Measurements from ENCODE around the gene FDCSP.

DNA sequence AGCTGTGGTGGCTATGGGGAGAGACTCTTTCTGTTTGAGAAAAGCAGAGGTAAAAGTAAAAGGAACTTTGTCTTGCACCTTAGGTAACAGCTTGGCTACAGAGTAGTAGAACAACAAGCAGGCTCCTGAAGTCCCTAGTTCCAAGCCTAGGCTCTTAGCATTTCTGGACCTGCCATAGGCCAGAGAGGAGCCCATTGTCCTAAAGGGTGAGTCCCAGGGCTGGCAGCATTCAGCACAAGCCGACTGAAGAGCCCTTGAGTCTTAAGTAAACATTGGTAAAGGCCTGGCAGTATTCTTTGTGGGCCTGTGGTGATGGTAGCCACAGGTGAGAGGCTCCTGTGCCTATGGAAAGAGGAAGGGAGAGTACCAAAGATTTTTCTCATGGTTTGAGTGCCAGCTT lies 54.6 kb downstream of the FDCSP start:
- TF ChIP-seq, protein P1, sequence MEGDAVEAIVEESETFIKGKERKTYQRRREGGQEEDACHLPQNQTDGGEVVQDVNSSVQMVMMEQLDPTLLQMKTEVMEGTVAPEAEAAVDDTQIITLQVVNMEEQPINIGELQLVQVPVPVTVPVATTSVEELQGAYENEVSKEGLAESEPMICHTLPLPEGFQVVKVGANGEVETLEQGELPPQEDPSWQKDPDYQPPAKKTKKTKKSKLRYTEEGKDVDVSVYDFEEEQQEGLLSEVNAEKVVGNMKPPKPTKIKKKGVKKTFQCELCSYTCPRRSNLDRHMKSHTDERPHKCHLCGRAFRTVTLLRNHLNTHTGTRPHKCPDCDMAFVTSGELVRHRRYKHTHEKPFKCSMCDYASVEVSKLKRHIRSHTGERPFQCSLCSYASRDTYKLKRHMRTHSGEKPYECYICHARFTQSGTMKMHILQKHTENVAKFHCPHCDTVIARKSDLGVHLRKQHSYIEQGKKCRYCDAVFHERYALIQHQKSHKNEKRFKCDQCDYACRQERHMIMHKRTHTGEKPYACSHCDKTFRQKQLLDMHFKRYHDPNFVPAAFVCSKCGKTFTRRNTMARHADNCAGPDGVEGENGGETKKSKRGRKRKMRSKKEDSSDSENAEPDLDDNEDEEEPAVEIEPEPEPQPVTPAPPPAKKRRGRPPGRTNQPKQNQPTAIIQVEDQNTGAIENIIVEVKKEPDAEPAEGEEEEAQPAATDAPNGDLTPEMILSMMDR (conservative IDR thresholded peaks at IDR 0.05; ENCODE audit: low read depth, low read length), result no peak
- TF ChIP-seq EZH2phosphoT487 (IDR thresholded peaks at IDR 0.05; ENCODE audit: borderline replicate concordance, low read length) (no peak), EZH2 (IDR thresholded peaks at IDR 0.05; ENCODE audit: low read length, unreplicated experiment) (no peak)

All from PC-3 (cell line).